Caco-2 (cell line): ENCODE measurements around the gene TRIM17. TPM values are rescaled to one million over a fixed set of nuclear protein-coding genes. Genes with fewer than 3 reads are reported as not detected.
A peak's percentile ranks its signal among the peaks of the same experiment; 100 is the strongest.

Source experiments
- BruUV-seq: library from RNA; stranded (reverse); fragments of 400-500 nt; replicated peaks from 2 replicates; lab custom pipeline; 2021; lab: Mats Ljungman, UMichigan
- CTCF ChIA-PET: fragments of 300-600 bp; sonication (Branson Sonifier 250); formaldehyde crosslinking; loops from one replicate; lab custom pipeline; 2022; ENCODE audit warnings: antibody characterized with exemption; lab: Charles Lee
- POLR2A ChIA-PET: fragments of 300-600 bp; sonication (Branson Sonifier 250); formaldehyde crosslinking; loops from one replicate; lab custom pipeline; 2022; ENCODE audit warnings: antibody characterized with exemption; lab: Charles Lee
- DNase-seq, 2 experiments: peaks; one replicate each; pipeline versions ENCODE4 v3.0.0 to v3.0.0-alpha.2; 2020 to 2022
- H3K27me3 ChIP-seq: replicated peaks from 2 replicates; pipeline ENCODE4 v1.6.0; 2011; ENCODE audit warnings: low read length; ENCODE audit not compliant: control insufficient read depth, insufficient read depth
- H3K36me3 ChIP-seq: 2 replicates; pipeline ENCODE4 v1.5.1; 2011; ENCODE audit warnings: low read length; ENCODE audit not compliant: control insufficient read depth, insufficient read depth
- H3K4me1 ChIP-seq: fragments of 250-450 bp; sonication (Bioruptor Pico); 2 replicates; pipeline ENCODE4 v1.5.1; 2020; ENCODE audit warnings: mild to moderate bottlenecking
- H3K4me3 ChIP-seq: 2 replicates; pipeline ENCODE4 v1.5.1; 2011; ENCODE audit warnings: low read depth, mild to moderate bottlenecking, control low read depth, low read length
- H3K9me3 ChIP-seq: fragments of 250-450 bp; sonication (Bioruptor Pico); 2 replicates; pipeline ENCODE4 v1.5.1; 2020; ENCODE audit warnings: mild to moderate bottlenecking, moderate library complexity
- H3K27ac Mint-ChIP-seq: one replicate; pipeline ENCODE4 v1.8.0; 2022; ENCODE audit warnings: mixed read lengths; ENCODE audit not compliant: unreplicated experiment
- H3K27me3 Mint-ChIP-seq: one replicate; pipeline ENCODE4 v1.8.0; 2022; ENCODE audit warnings: mixed read lengths; ENCODE audit not compliant: insufficient read depth, unreplicated experiment
- H3K36me3 Mint-ChIP-seq: one replicate; pipeline ENCODE4 v1.8.0; 2022; ENCODE audit warnings: mild to moderate bottlenecking, mixed read lengths; ENCODE audit not compliant: insufficient read depth, unreplicated experiment
- H3K4me1 Mint-ChIP-seq: one replicate; pipeline ENCODE4 v1.8.0; 2022; ENCODE audit warnings: low read depth, mixed read lengths; ENCODE audit not compliant: unreplicated experiment
- H3K4me3 Mint-ChIP-seq: one replicate; pipeline ENCODE4 v1.8.0; 2022; ENCODE audit warnings: mild to moderate bottlenecking, moderate library complexity, mixed read lengths; ENCODE audit not compliant: unreplicated experiment
- H3K9me3 Mint-ChIP-seq: one replicate; pipeline ENCODE4 v1.8.0; 2022; ENCODE audit warnings: mixed read lengths; ENCODE audit not compliant: unreplicated experiment
- CTCF ChIP-seq, 2 experiments: fragments of 200-600 bp in 1 of 2; IDR thresholded peaks; 1 replicate in 1 of 2; 2 replicates in 1 of 2; pipeline versions ENCODE4 v1.5.1 to v1.8.0; 2011 to 2022; ENCODE audit warnings: antibody characterized with exemption in 1 of 2, control low read depth in 1 of 2, inconsistent platforms in 1 of 2, low read depth in 1 of 2, low read length in 1 of 2, mild to moderate bottlenecking in 1 of 2, moderate library complexity in 1 of 2; ENCODE audit not compliant: insufficient read depth in 1 of 2, severe bottlenecking in 1 of 2, unreplicated experiment in 1 of 2
- intact Hi-C: fragments of 100-400 bp; cut with micrococcal nuclease; formaldehyde crosslinking; loops from one replicate; pipeline ENCODE4 v1.10.0; 2022; ENCODE audit not compliant: unreplicated experiment
- total RNA-seq: library from RNA; stranded (reverse); gene quantifications from 2 replicates; pipeline ENCODE4 v1.2.3, GENCODE V29; 2022

Gene TRIM17
- total RNA-seq, 1 experiment from 2014 or later = 4.0 TPM

GRCh38 chr1:228446852-228447251 lies 30.2 kb upstream of the TRIM17 start:
- peaks cover 21% of the 10 kb centered on the region for H3K4me1 Mint-ChIP-seq
- no peak overlapping the region for H3K4me3 Mint-ChIP-seq
- Histone ChIP-seq H3K4me3 (no peak overlapping the region), H3K9me3 (no peaks in the 10 kb centered on the region), H3K27me3 (no peaks in the 10 kb centered on the region), H3K36me3 (no peaks in the 10 kb centered on the region), H3K4me1 (peaks cover 30% of the 10 kb centered on the region)
- no peaks in the 10 kb centered on the region for H3K9me3 Mint-ChIP-seq
- CTCF ChIA-PET = no interaction called here
- H3K27ac Mint-ChIP-seq = peak overlapping the region; percentile 48
- no peak for DNase-seq
- no peak for TF ChIP-seq CTCF (IDR thresholded peaks at IDR 0.05; ENCODE audit: insufficient read depth in 1 of 2, low read depth in 1 of 2, low read length in 1 of 2, severe bottlenecking in 1 of 2, unreplicated experiment in 1 of 2)
- no TSS peak for BruUV-seq
- H3K27me3 Mint-ChIP-seq = no peaks in the 10 kb centered on the region
- intact Hi-C loops = no loop called here
- peaks cover 16% of the 10 kb centered on the region for H3K36me3 Mint-ChIP-seq
- POLR2A ChIA-PET = no interaction called here

GRCh38 chr1:228445843-228446650 lies 29.4 kb upstream of the TRIM17 start:
- Mint-ChIP-seq H3K4me1 (peaks cover 18% of the 10 kb centered on the region), H3K36me3 (peaks cover 13% of the 10 kb centered on the region), H3K27me3 (no peaks in the 10 kb centered on the region), H3K9me3 (no peaks in the 10 kb centered on the region), H3K4me3 (peak overlapping the region; percentile 73), H3K27ac (peak overlapping the region; percentile 47)
- peak overlapping the region; percentile 36 for H3K4me3 ChIP-seq
- H3K9me3 ChIP-seq = no peaks in the 10 kb centered on the region
- H3K27me3 ChIP-seq = no peaks in the 10 kb centered on the region
- peak in 1 of 2 experiments; percentile 28 for DNase-seq
- CTCF ChIA-PET = no interaction called here
- intact Hi-C loops = no loop called here
- TF ChIP-seq CTCF (IDR thresholded peaks at IDR 0.05; ENCODE audit: insufficient read depth in 1 of 2, low read depth in 1 of 2, low read length in 1 of 2, severe bottlenecking in 1 of 2, unreplicated experiment in 1 of 2) = no peak
- H3K4me1 ChIP-seq = peaks cover 30% of the 10 kb centered on the region
- POLR2A ChIA-PET = no interaction called here
- H3K36me3 ChIP-seq = no peaks in the 10 kb centered on the region
- BruUV-seq = no TSS peak

GRCh38 chr1:228445490-228445842 lies 28.8 kb upstream of the TRIM17 start:
- no TSS peak for BruUV-seq
- Mint-ChIP-seq H3K27me3 (no peaks in the 10 kb centered on the region), H3K9me3 (no peaks in the 10 kb centered on the region), H3K36me3 (peaks cover 13% of the 10 kb centered on the region), H3K4me3 (peak overlapping the region; percentile 73), H3K4me1 (peaks cover 18% of the 10 kb centered on the region), H3K27ac (peak overlapping the region; percentile 47)
- intact Hi-C loops = no loop called here
- CTCF ChIA-PET = no interaction called here
- no peaks in the 10 kb centered on the region for H3K27me3 ChIP-seq
- POLR2A ChIA-PET = no interaction called here
- no peak for DNase-seq
- TF ChIP-seq CTCF (IDR thresholded peaks at IDR 0.05; ENCODE audit: insufficient read depth in 1 of 2, low read depth in 1 of 2, low read length in 1 of 2, severe bottlenecking in 1 of 2, unreplicated experiment in 1 of 2) = no peak
- H3K4me3 ChIP-seq = peak overlapping the region; percentile 36
- no peaks in the 10 kb centered on the region for H3K9me3 ChIP-seq
- H3K4me1 ChIP-seq = peaks cover 30% of the 10 kb centered on the region
- H3K36me3 ChIP-seq = no peaks in the 10 kb centered on the region
